ENCODE results near the gene IL18R1.

- TF ChIP-seq, protein P1, sequence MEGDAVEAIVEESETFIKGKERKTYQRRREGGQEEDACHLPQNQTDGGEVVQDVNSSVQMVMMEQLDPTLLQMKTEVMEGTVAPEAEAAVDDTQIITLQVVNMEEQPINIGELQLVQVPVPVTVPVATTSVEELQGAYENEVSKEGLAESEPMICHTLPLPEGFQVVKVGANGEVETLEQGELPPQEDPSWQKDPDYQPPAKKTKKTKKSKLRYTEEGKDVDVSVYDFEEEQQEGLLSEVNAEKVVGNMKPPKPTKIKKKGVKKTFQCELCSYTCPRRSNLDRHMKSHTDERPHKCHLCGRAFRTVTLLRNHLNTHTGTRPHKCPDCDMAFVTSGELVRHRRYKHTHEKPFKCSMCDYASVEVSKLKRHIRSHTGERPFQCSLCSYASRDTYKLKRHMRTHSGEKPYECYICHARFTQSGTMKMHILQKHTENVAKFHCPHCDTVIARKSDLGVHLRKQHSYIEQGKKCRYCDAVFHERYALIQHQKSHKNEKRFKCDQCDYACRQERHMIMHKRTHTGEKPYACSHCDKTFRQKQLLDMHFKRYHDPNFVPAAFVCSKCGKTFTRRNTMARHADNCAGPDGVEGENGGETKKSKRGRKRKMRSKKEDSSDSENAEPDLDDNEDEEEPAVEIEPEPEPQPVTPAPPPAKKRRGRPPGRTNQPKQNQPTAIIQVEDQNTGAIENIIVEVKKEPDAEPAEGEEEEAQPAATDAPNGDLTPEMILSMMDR (IDR thresholded peaks at IDR 0.05), result no peak
- TF ChIP-seq POLR2A (IDR thresholded peaks at IDR 0.05), result no peak
These were observed 31.4 kb downstream of the IL18R1 start for GRCh38 chr2:102386867-102387541.
